SK-N-SH (cell line): ENCODE data around the gene SLC30A2.

Experiments used
- CTCF ChIP-seq: fragments of 200-600 bp; sonication (generic); IDR thresholded peaks from 2 replicates; pipeline ENCODE4 v1.6.1; 2017; ENCODE audit warnings: antibody characterized with exemption, mild to moderate bottlenecking, moderate library complexity
- EZH2phosphoT487 ChIP-seq: fragments of 200-600 bp; sonication (generic); IDR thresholded peaks from 2 replicates; pipeline ENCODE4 v1.6.1; 2017; ENCODE audit warnings: low read depth, mixed run types, mild to moderate bottlenecking, antibody characterized with exemption, moderate library complexity, borderline replicate concordance
- FOXM1 ChIP-seq: IDR thresholded peaks from 2 replicates; pipeline ENCODE4 v1.4.0; 2012; ENCODE audit warnings: low read depth, mild to moderate bottlenecking
- POLR2AphosphoS5 ChIP-seq: IDR thresholded peaks from 2 replicates; pipeline ENCODE4 v1.6.1; 2012; ENCODE audit warnings: low read depth, low read length
- TF ChIP-seq, protein P1 (sequence below): fragments of 150-350 bp; IDR thresholded peaks from 2 replicates; pipeline ENCODE4 v1.6.1; 2016; ENCODE audit warnings: mild to moderate bottlenecking, low read depth, low read length

- no peak for TF ChIP-seq CTCF
- TF ChIP-seq EZH2phosphoT487, result no peak
- no peak for TF ChIP-seq POLR2AphosphoS5
- TF ChIP-seq, protein P1, sequence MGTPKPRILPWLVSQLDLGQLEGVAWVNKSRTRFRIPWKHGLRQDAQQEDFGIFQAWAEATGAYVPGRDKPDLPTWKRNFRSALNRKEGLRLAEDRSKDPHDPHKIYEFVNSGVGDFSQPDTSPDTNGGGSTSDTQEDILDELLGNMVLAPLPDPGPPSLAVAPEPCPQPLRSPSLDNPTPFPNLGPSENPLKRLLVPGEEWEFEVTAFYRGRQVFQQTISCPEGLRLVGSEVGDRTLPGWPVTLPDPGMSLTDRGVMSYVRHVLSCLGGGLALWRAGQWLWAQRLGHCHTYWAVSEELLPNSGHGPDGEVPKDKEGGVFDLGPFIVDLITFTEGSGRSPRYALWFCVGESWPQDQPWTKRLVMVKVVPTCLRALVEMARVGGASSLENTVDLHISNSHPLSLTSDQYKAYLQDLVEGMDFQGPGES, result no peak
- no peak for TF ChIP-seq FOXM1
Measured at GRCh38 chr1:26028490-26028980, 17.4 kb downstream of the SLC30A2 start.
